SHP77 treated with DMSO at 0.1 percent for 48 hours (cell line): Measurements from ENCODE around the gene RALGPS1.

Experiments used
- DNase-seq: peaks from one replicate; lab custom pipeline; 2025; lab: John Stamatoyannopoulos, UW

RALGPS1 gene

GRCh38 chr9:127053960-127054359 lies 139.4 kb downstream of the RALGPS1 start:
- DNase-seq = no peak

DNA sequence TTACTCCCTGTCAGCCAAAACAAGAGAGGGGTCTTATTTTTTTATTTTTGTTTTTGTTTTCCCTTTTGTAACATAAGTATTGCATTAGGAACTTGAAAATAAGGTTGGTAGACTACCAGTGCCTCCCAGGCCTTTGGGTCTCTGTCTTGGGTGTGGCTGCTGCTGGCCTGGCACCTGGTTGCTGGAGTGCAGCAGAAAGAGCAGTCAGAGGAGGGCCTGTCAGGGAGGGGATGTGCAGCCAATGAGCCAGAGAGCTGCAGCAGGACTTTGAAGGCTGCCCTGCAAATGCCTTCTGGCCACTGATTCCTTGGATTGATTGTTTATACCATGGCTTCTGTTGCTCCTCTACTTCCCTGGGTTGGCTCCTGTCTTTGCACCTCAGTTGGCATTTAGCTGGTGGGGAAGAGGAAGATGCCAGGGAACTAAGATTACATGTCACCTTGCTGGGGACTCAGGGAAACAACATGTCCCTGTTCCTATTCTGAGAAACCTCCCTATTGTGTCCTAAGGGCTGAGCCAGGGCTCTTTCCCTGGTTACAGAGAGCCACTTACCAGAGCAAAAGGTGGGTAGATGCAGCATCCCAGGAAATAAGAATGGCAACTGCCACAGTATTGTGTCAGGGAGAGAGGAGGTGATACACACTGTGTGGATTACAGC lies 141.3 kb downstream of the RALGPS1 start:
- no peak for DNase-seq

GRCh38 chr9:127056446-127056845 lies 141.9 kb downstream of the RALGPS1 start:
- no peak for DNase-seq

- DNase-seq = no peak
These were observed 143.5 kb downstream of the RALGPS1 start for GRCh38 chr9:127058011-127058644.

GRCh38 chr9:127058645-127059021 lies 144.1 kb downstream of the RALGPS1 start:
- no peak for DNase-seq

GRCh38 chr9:127059030-127059429 lies 144.4 kb downstream of the RALGPS1 start:
- no peak for DNase-seq

DNA sequence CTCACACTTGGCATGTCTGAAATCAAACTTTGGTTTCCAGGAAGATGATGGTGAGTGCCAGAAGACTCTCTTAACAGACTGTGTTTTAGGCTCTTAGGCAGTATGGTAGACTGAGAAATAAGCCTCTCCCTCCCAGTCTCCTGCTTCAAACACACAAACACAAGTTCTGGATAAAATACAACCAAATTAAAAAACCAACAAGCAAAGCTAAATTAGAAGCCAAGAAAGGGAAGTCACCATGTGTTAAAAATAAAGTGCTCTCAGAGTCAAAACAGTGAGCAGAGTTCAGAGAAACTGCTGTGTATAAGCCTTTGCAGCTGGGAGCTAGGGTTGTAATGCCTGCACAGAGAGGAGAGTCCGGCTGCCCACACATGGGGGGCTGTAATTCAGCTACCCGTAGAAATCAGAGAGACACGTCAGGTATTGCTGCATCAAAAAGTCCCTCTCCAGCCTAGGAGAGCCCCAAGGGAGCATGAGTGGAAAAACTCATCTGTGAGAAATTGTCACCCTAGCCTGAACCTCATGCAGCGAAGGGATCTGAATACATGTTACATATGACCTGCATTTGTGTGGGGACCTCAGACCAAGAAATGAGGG lies 145.3 kb downstream of the RALGPS1 start:
- DNase-seq = no peak

- no peak for DNase-seq
These were observed 146.8 kb downstream of the RALGPS1 start for GRCh38 chr9:127061411-127061810.

DNA sequence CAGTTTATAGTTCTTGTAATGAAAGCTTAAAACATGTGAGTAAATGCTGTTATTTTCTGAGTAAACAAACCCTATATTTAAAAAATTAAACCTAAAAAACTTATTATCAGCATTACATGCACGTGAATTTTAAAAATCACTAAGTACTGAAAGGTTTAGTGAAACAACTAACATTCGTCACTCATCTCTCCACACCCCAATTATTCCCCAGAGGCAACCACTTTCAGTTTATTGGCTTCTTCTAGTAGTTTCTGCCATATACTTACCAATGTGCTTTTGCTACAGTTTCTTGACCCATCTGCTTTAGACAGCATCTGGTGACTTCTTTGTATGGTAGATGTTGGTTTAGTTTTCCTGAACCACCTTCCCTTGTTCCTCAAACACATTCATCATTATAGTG lies 149.8 kb downstream of the RALGPS1 start:
- no peak for DNase-seq

DNA sequence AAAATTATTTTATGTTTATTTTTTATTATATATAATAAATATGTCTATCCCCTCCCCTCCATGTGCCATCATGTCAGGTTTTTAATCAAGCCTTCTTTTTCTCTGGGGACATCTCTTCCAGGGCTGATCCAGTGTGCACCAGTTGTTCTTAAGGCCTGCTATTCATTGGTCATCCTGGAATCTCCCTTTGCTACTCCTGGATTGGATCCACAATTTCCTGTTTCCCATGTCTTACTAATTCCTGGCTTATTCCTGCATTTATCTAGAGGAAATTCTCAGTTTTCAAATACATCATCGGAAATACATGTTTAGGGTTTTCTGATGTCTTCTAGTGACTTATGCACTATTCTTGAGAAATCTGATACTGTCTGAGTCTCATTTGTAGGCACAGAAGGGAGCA lies 151.0 kb downstream of the RALGPS1 start:
- DNase-seq = no peak

DNA sequence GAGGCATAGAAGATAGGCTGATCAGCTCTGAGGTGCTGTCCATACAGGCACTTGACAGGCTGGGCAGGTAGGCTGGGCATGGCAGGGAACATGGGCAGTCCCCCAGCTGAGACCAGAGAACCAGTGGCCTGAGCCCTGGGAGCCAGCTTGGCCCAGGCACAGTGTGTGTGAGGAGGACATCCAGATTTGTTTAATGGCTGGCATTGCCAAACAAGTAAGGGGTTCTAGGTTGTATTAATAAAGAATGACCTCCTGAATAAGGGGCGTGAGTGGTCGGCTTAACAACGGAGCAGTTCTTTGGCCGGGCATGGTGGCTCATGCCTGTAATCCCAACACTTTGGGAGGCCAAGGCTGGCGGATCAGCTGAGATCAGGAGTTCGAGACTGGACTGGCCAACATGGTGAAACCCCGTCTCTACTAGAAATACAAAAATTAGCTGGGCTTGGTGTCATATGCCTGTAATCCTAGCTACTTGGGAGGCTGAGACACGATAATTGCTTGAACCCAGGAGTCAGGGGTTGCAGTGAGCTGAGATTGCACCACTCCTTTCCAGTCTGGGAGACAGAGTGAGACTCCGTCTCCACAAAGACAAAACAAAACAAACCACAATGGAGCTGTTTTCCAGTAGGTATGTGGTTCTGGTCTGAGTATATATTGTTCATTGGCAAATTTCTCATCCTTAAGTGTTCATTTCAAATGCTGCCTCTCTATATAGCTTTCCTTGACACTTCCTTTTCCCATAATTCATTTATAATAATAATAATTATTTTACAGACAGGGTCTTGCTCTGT lies 151.7 kb downstream of the RALGPS1 start:
- no peak for DNase-seq

DNA sequence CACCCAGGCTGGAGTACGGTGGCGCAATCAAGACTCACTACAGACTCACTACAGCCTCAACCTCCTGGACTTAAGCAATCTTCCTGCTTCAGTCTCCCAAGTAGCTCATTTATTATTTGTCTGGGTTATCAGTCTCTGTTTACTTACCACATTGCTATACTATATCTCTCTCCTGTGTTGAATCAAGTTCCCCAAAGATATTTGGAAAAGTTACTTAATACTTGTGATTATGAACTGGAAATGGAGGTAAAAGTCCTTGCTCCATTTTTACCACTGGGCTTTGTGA lies 152.2 kb downstream of the RALGPS1 start:
- DNase-seq = no peak

GRCh38 chr9:127067603-127068220 lies 153.1 kb downstream of the RALGPS1 start:
- no peak for DNase-seq

- peak; percentile 30 for DNase-seq
These were observed 160.3 kb downstream of the RALGPS1 start for GRCh38 chr9:127074561-127075548.

DNA sequence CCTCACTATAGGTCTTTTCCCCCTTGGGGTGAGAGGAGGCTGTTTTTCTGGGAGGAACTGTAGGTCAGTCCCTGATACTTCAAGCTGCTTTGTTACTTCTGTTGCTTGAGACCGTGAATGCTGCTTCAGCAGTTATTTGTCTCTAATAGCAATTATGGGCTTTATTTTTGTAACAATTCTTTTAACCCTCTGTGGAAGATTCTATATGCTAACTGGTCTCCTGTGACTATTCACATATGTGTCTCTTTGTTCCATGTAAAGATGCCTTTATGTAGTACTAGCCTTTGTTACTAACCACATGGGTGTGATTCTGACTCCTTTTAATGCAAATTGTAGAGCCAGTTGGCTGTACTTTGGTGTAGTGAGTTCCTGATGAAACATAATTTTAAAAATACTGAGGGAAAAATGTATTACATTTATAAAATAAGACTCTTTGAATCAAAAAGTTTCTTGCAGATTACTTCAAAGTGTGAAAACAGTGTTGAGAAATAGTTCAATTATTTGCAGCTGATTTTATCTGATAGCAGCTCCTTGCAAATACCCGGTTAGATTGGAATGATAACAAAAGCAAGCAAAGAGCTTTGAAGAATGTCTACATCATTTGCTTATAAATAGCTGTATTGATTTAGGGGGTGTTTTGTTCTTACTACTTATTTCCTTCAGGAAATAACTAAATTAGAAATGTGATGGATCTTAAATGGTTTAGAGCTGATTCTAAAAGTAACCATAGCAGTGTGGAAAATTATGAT lies 161.2 kb downstream of the RALGPS1 start:
- DNase-seq = no peak

GRCh38 chr9:127076860-127077643 lies 162.5 kb downstream of the RALGPS1 start:
- no peak for DNase-seq

GRCh38 chr9:127077644-127077946 lies 163.0 kb downstream of the RALGPS1 start:
- no peak for DNase-seq

GRCh38 chr9:127078336-127078735 lies 163.8 kb downstream of the RALGPS1 start:
- DNase-seq = no peak

- DNase-seq = no peak
These were observed 164.4 kb downstream of the RALGPS1 start for GRCh38 chr9:127078988-127079387.
